ENCODE results near the gene SFMBT2. TPM values are rescaled to one million over a fixed set of nuclear protein-coding genes. Genes with fewer than 3 reads are reported as not detected.
"Not testable (repeated sequence)": the region's sequence is repeated elsewhere in the genome, so short reads cannot be mapped to it uniquely, and the experiment has no call there.

The SFMBT2 gene
- total and polyA plus RNA-seq, 2 of the 13 experiments (the other 11 are each of a cell fraction or from before 2014, with no cell fraction given) = 0.01 to 0.02 TPM

DNA sequence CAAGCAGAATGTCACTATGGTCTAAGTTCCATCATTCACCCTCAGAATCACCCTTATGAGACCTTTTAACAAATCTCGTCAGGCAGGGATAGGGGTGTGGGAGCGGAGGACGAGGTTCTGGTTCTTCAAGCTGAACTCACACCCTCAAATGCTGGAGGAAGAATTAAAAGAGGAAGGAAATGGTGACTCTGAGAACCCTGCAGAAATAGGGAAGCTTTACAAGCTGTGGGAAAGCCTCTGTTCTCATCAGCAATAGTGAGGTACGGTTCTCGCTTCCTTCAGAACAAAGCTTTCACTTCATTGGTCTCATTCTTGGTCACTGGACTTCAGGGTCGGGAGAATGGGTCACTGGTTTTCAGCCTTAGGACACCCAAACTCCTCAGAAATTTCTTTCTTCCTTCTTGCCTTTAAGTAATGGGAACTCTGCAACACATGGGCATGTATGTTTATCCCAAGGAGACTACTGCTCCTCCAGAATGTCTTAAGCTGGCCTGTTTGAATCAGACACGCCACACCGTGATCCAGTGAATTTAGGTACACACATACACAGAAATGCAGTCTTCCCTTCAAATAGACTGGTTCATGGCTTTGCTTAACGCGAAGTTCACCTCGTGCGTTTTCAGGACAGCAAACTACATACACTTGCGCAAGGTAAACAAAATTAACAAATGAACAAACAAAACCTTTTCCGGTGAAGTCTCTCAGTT lies 226.0 kb downstream of the SFMBT2 start:
- no peak overlapping the region for H3K27ac ChIP-seq (ENCODE audit: extremely low read length, insufficient read depth, low read length)
- no peak overlapping the region for H3K9ac ChIP-seq (ENCODE audit: insufficient read depth, low read depth, low read length)
- H3K36me3 ChIP-seq (replicated peaks in 1 of 2; ENCODE audit: control insufficient read depth in 1 of 2, insufficient read depth in 2 of 2, low read length in 2 of 2) = no peaks in the 10 kb centered on the region
- ATAC-seq (no peak), DNase-seq (ENCODE audit: low spot score) (no peak), FAIRE-seq (no peak)
- no peaks in the 10 kb centered on the region for H3K9me3 ChIP-seq (ENCODE audit: low read length)
- no peak for TF ChIP-seq HNRNPUL1 (IDR thresholded peaks at IDR 0.05; ENCODE audit: low read depth, low read length)
- no peak for TF ChIP-seq ZMYM2 (CRISPR knock-in tag; IDR thresholded peaks at IDR 0.05)
- no peak for TF ChIP-seq HNRNPH1 (optimal IDR thresholded peaks at IDR 0.05; ENCODE audit: low read depth, low read length)
- no peak for TF ChIP-seq ZNF670 (CRISPR knock-in tag; IDR thresholded peaks at IDR 0.05; ENCODE audit: borderline replicate concordance)
- TF ChIP-seq, protein P1, sequence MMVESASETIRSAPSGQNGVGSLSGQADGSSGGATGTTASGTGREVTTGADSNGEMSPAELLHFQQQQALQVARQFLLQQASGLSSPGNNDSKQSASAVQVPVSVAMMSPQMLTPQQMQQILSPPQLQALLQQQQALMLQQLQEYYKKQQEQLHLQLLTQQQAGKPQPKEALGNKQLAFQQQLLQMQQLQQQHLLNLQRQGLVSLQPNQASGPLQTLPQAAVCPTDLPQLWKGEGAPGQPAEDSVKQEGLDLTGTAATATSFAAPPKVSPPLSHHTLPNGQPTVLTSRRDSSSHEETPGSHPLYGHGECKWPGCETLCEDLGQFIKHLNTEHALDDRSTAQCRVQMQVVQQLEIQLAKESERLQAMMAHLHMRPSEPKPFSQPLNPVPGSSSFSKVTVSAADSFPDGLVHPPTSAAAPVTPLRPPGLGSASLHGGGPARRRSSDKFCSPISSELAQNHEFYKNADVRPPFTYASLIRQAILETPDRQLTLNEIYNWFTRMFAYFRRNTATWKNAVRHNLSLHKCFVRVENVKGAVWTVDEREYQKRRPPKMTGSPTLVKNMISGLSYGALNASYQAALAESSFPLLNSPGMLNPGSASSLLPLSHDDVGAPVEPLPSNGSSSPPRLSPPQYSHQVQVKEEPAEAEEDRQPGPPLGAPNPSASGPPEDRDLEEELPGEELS (CRISPR knock-in tag; IDR thresholded peaks at IDR 0.05) = peak; percentile 30; the same call in 1 of the 2 replicates
- 0 out of 2 replicates have a peak, but pooled peaks have one; percentile 18 for TF ChIP-seq MAX (IDR thresholded peaks at IDR 0.05)
- TF ChIP-seq MAFG (CRISPR knock-in tag; IDR thresholded peaks at IDR 0.05) = no peak
- H3K27me3 ChIP-seq (ENCODE audit: control insufficient read depth in 1 of 2, insufficient read depth in 2 of 2, low read length in 2 of 2) = peaks cover 0 to 10% of the 10 kb centered on the region in 2 experiments; a peak in 2 of 5 replicates
- no peak overlapping the region for H3K4me3 ChIP-seq (replicated peaks in 1 of 3; ENCODE audit: insufficient read depth in 1 of 3, low read depth in 2 of 3, low read length in 3 of 3)
- H3K4me1 ChIP-seq (ENCODE audit: insufficient read depth, low read length) = peaks cover 8% of the 10 kb centered on the region; the same call in 1 of the 2 replicates
- no TSS peak for BruUV-seq (replicated peaks)
- no peaks in the 10 kb centered on the region for H3K79me2 ChIP-seq (ENCODE audit: insufficient read depth, low read length)
- in situ Hi-C loops (cut with HindIII; ENCODE audit: extremely low pct_ligation_motif_present, low pct_unique_long_range_greater_than_20kb) (no loop called here), intact Hi-C loops (cut with micrococcal nuclease; ENCODE audit: unreplicated experiment) (no loop called here)
- H4K20me1 ChIP-seq (ENCODE audit: insufficient read depth, low read length) = no peaks in the 10 kb centered on the region
- POLR2A ChIA-PET = no interaction called here
- 14% methylated on average over 14 of the region's 14 CpGs for WGBS (ENCODE audit: low lambda C conversion rate)
- CTCF ChIA-PET (ENCODE audit: low intra/inter-chr PET ratio, low total read pairs) = no interaction called here
- no peak overlapping the region for H2AFZ ChIP-seq (ENCODE audit: low read length)
- no peak overlapping the region for H3K4me2 ChIP-seq (ENCODE audit: low read depth, low read length)

DNA sequence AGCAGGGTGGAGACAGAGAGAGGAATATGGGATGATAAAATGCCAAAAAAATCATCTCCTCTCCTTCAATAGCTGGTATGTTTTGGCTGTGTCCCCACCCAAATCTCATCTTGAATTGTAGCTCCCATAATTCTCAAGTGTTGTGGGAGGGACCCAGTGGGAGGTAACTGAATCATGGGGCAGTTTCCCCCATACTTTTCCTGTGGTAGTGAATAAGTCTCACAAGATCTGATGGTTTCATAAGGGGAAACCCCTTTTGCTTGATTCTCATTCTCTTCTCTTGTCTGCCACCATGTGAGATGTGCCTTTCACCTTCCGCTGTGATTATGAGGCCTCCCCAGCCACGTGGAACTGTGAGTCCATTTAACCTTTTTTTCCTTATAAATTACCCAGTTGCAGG lies 226.7 kb downstream of the SFMBT2 start:
- POLR2A ChIA-PET; ATAC-seq; H4K20me1 ChIP-seq (ENCODE audit: insufficient read depth, low read length); intact Hi-C loops (cut with micrococcal nuclease; ENCODE audit: unreplicated experiment); H3K4me1 ChIP-seq (ENCODE audit: insufficient read depth, low read length); H3K27me3 ChIP-seq (ENCODE audit: control insufficient read depth in 1 of 2, insufficient read depth in 2 of 2, low read length in 2 of 2); H3K36me3 ChIP-seq (replicated peaks in 1 of 2; ENCODE audit: control insufficient read depth in 1 of 2, insufficient read depth in 2 of 2, low read length in 2 of 2); H3K9me3 ChIP-seq (ENCODE audit: low read length); CTCF ChIA-PET (ENCODE audit: low intra/inter-chr PET ratio, low total read pairs); H3K4me3 ChIP-seq (replicated peaks in 1 of 3; ENCODE audit: insufficient read depth in 1 of 3, low read depth in 2 of 3, low read length in 3 of 3); H3K4me2 ChIP-seq (ENCODE audit: low read depth, low read length); H3K9ac ChIP-seq (ENCODE audit: insufficient read depth, low read depth, low read length); H3K79me2 ChIP-seq (ENCODE audit: insufficient read depth, low read length); BruUV-seq (replicated peaks); DNase-seq (ENCODE audit: low spot score); FAIRE-seq; in situ Hi-C loops (cut with HindIII; ENCODE audit: extremely low pct_ligation_motif_present, low pct_unique_long_range_greater_than_20kb); H2AFZ ChIP-seq (ENCODE audit: low read length); H3K27ac ChIP-seq (ENCODE audit: extremely low read length, insufficient read depth, low read length): not testable (repeated sequence)
- 43% methylated on average over 2 of the region's 2 CpGs for WGBS (ENCODE audit: low lambda C conversion rate)

DNA sequence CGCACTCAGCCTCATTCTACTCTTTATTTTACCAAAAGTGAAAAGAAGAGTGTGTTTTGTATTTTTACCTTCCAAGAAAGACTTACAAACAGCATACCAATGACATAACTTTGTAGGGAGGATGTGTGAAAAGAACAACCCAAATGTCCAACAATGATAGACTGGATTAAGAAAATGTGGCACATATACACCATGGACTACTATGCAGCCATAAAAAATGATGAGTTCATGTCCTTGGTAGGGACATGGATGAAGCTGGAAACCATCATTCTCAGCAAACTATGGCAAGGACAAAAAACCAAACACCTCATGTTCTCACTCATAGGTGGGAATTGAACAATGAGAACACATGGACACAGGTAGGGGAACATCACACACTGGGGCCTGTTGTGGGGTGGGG lies 228.5 kb downstream of the SFMBT2 start:
- H3K9ac ChIP-seq (ENCODE audit: insufficient read depth, low read depth, low read length); FAIRE-seq; H3K4me2 ChIP-seq (ENCODE audit: low read depth, low read length); CTCF ChIA-PET (ENCODE audit: low intra/inter-chr PET ratio, low total read pairs); H3K4me1 ChIP-seq (ENCODE audit: insufficient read depth, low read length); BruUV-seq (replicated peaks); H3K36me3 ChIP-seq (replicated peaks in 1 of 2; ENCODE audit: control insufficient read depth in 1 of 2, insufficient read depth in 2 of 2, low read length in 2 of 2); intact Hi-C loops (cut with micrococcal nuclease; ENCODE audit: unreplicated experiment); H3K9me3 ChIP-seq (ENCODE audit: low read length); H3K27ac ChIP-seq (ENCODE audit: extremely low read length, insufficient read depth, low read length); in situ Hi-C loops (cut with HindIII; ENCODE audit: extremely low pct_ligation_motif_present, low pct_unique_long_range_greater_than_20kb); POLR2A ChIA-PET; H4K20me1 ChIP-seq (ENCODE audit: insufficient read depth, low read length); H2AFZ ChIP-seq (ENCODE audit: low read length); H3K79me2 ChIP-seq (ENCODE audit: insufficient read depth, low read length); ATAC-seq; H3K4me3 ChIP-seq (replicated peaks in 1 of 3; ENCODE audit: insufficient read depth in 1 of 3, low read depth in 2 of 3, low read length in 3 of 3); DNase-seq (ENCODE audit: low spot score): not testable (repeated sequence)
- peaks cover 0 to 11% of the 10 kb centered on the region in 2 experiments; a peak in 2 of 5 replicates for H3K27me3 ChIP-seq (ENCODE audit: control insufficient read depth in 1 of 2, insufficient read depth in 2 of 2, low read length in 2 of 2)
- 0% methylated on average over 1 of the region's 1 CpG for WGBS (ENCODE audit: low lambda C conversion rate)

Data from HepG2 (cell line).